ENCODE results near the gene NAA11.

NAA11 gene

DNA sequence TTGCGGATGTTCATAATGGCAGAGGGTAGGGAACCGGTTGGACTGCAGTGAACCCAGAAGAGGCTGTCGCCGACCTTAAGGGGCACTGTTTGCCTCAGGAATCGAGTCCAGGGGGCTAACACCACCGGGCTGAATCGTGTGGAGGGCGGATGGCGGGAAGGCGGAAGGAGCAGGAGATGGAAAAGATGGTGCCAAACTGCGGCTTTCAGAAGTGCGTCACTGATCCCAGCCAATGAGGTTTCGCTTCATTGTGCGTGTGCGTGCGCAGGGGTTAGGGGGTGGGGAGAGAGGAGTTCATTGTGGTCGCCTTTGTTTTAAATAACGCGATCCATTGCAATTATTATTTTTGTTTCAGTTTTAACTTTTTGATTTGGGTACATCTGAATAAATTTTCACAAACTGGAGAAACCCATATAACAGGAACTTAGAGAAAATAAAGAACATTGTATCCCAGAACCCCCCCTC is at the start of gene NAA11:
Gene NAA11, minus strand, starts transcription at position 198 of the 465 bp plus-strand sequence. Its CDS starts 184 bp downstream, at position 14.
- DNase-seq (ENCODE audit: insufficient read length, low spot score) (no peak), FAIRE-seq (no peak)

DNA sequence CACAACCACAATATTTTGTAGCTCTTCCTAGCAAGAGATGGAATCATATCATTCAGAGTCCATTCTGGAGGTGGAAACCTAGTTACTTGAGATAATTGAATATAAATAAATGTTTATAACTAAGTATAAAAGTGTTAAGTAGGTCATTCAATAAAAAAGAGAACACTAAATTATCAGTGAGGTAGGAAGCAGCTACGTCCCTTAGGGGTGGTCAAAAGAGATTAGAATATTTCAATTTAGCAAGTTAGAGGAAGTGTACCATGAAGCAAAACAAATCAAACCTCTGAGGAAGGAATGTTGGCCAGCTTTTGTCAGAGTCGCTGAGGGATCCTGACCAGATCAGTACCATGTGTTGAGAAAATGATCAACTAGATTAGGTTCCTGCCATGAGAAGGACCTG is 44.2 kb upstream of the NAA11 start:
- no peak for DNase-seq (ENCODE audit: insufficient read length, low spot score)
- FAIRE-seq = no peak

DNA sequence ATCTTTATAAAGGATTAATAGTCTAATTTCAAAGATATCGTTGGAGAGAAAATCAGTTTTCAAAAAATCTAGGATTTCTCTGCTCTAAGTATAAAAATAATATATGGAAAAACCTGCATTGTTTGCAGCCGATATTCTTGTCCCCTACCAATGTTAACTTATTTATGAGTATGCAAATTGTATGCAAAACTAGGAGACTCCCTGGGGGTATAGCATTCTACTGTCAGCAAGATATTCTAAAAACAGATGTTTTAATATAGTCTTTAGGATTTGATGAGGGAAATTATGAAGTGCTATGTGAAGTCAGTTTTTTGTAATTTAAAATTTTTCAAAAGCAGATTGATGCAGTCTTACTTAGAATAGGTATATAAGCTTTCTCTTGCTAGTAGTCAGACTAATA is 41.2 kb upstream of the NAA11 start:
- no peak for FAIRE-seq
- DNase-seq (ENCODE audit: insufficient read length, low spot score) = no peak

DNA sequence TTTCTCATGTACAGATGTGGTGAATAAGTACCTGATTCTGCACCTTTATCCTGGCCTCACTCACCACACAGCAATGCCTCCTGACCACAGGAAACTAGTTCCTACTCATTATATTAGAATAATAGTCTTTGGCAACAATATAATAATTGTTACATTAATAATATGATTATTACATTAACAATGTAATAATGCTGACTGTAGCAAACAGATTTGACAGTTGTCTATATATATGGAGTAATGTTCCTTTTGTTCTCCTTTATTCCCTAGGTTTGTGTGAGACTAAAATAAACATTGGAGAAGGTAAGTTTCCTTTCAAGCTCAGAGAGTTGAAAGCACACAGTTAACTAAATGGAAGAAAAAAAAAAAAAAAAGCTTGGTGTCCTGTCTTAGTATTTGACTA is 40.6 kb upstream of the NAA11 start:
- DNase-seq (ENCODE audit: insufficient read length, low spot score) = no peak
- no peak for FAIRE-seq

DNA sequence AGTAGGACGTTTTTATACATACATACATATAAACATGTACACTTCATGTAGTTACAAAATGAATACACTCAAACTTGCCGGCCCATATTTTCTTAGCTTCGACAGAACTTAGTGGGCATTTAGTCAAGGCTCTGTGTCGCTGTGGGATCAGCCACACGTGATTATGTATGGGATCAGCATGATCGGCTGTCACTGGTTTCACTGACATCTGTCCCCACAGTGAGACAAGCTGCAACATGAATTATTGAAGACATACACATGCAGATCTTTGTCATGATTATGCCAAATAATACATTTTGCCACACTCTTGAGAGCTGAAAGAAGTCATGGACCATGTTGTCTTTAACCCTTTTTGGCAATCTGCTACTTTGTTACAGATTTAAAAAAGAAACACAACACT is 38.2 kb upstream of the NAA11 start:
- FAIRE-seq (no peak), DNase-seq (ENCODE audit: insufficient read length, low spot score) (no peak)

DNA sequence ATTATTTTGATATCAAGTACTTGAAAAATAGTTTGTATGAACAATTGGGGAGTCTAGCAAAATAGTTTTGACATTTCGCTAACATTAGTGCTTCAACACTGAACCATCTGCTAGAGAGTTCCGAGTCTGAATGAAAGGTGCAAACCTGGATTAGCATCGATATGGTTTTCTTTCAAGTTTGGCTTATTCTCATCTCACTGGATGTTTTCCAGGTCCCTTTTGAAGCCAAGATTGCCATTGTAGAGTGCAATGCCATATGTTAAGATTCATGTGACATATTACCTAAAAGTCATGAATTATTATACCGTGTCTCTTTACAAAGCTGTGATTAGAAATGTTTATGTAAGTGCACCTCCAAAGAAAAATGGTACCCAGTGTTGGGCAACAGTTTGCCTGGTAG is 36.8 kb upstream of the NAA11 start:
- no peak for DNase-seq (ENCODE audit: insufficient read length, low spot score)
- no peak for FAIRE-seq

DNA sequence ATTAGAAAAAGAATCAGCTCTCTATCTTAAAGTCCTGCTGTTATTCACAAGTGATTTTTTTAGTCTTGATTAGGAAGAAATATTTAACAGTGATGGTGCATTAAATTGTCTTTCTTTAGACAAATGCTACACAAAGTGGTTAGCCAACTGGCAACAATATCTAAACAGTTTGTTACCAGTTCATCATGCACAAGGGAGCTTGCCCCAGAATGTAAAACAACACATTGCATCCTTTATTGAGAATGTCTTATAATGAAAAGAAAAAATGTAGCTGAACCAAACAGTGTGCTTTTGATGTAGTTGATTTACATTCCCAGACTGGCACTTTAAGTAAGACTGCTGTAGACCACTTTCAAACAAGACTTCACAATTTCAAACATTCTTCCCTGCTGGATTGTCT is 34.1 kb upstream of the NAA11 start:
- DNase-seq (ENCODE audit: insufficient read length, low spot score) (no peak), FAIRE-seq (no peak)

DNA sequence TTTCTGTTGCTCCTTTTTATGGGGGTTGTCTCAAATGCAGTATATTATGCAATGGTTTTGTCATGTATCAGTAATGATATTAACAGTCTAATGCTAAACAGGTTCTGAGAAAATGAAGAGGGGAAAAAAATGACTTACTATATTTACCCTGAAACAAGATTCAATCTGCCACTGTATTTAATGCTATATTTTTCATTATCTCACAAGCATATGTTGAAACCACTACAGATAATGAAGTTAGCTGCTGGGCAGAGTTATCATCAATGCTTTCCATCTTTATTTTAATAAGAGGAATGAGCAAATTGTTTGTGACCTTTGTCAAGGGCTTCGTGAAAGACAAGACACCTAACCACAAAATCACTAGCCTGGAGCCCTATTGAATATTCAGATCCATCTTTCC is 32.6 kb upstream of the NAA11 start:
- DNase-seq (ENCODE audit: insufficient read length, low spot score) = no peak
- FAIRE-seq = no peak

DNA sequence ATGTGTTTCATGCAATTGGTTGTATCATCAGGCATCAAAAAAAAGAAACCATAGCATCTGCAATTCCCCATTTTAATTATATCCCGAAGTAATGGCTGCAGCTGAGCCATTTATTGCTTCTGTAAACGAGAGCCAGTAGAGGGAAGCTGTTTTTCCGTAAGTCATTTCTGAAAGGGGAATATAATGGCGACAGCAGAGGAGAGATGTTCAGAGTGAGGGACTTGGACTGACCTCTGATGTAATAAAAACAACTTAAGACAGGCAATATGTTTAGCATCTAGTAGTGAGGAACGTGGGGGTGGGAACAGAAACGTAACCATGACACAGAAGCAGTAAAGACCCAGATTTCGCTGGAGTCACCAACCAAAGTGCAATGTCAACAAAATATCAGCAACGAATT is 31.5 kb upstream of the NAA11 start:
- DNase-seq (ENCODE audit: insufficient read length, low spot score) (no peak), FAIRE-seq (no peak)

DNA sequence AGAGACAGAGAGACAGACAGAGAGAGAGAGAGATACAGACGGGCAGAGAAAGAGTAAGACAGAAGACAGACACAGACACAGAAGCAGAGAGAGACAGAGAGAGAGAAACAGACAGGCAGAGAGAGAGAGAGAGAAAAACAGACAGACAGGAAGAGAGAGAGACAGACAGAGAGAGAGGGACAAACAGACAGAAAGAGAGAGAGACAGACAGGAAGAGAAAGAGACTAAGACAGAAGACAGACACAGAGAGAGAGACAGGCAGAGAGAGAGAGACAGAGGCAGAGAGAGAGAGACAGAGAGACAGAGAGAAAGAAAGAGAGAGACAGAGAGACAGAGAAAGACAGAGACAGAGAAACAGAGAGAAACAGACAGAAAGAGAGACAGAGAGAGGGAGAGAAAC is 27.2 kb upstream of the NAA11 start:
- FAIRE-seq (peak; percentile 83), DNase-seq (ENCODE audit: insufficient read length, low spot score) (no peak)

DNA sequence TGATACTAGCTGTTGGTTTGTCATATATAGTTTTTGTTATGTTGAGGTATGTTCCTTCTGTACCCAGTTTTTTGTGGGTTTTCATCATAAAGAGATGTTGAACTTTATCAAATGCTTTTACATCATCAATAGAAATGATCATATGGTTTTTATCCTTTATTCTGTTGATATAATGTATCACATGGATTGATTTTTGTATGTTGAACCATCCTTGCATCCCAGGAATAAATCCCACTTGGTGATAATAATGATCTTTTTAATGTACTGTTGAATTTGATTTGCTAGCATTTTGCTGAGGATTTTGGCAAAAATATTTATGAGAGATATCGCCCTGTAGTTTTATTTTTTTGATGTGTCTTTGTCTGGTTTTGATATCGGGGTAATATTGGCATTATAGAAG is 22.5 kb upstream of the NAA11 start:
- DNase-seq (ENCODE audit: insufficient read length, low spot score) = no peak
- no peak for FAIRE-seq

DNA sequence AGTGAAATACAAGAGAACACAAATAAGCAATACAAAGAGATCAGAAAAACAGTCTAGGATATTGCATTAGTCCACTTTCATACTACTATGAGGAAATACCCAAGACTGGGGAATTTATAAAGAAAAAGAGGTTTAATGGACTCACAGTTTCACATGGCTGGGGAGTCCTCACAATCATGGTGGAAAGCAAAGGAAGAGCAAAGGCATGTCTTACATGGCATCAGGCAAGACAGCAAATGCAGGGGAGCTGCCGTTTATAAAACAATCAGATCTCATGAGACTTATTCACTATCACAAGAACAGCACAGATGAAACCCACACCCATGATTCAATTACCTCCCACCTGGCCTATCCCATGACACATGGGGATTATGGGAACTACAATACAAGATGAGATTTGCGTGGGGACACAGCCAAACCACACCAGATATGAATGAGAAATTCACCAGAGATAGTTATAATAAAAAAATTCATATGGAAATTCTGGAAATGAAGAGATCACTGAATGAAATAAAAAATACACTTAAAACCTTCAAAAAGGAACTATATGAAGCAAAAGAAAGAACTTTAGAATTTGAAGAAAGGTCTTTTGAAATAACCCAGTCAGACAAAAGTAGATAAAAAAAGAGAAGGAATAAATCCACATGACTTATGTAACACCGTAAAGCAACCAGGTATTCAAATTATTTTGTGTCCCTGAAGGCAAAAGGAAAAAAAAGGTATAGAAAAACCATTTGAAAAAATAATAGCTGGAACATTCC is 16.2 kb upstream of the NAA11 start:
- DNase-seq (ENCODE audit: insufficient read length, low spot score) (no peak), FAIRE-seq (no peak)

DNA sequence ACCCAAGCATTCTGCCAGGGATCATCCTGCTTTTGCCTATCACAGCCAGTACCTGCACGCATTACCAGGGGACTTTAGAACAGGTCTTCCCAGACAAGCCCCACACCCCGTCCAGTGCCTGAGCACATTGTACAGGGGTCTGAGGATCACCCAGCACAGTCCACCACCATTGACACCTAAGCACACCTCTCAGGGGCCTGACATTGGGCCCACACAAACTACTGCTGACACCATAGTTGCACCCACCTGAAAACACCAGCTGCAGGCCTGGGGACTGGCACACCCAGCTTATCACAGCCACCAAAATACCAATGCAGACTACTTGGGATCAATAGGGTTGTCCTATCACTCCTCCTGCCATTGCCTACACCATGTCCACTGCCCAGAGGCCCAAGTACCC is 14.7 kb upstream of the NAA11 start:
- FAIRE-seq = no peak
- no peak for DNase-seq (ENCODE audit: insufficient read length, low spot score)

DNA sequence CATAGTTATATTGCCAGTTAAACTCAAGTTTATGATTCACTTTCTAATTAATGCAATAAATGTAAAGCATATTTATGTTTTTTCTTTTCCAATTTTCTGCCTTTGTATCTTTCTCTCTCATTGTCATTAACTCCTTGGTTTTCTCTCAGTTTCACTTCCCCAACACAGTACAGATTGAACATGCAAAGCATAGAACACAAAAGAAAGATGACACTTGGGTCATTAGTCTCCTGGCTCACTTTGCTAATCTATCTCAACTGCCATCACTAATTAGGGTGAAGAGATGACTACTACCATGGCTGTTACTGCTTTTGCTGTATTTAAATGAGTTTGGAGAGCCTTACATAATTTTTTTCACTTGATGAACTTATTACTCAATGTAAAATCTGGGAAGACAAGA is 12.3 kb upstream of the NAA11 start:
- FAIRE-seq (no peak), DNase-seq (ENCODE audit: insufficient read length, low spot score) (no peak)

DNA sequence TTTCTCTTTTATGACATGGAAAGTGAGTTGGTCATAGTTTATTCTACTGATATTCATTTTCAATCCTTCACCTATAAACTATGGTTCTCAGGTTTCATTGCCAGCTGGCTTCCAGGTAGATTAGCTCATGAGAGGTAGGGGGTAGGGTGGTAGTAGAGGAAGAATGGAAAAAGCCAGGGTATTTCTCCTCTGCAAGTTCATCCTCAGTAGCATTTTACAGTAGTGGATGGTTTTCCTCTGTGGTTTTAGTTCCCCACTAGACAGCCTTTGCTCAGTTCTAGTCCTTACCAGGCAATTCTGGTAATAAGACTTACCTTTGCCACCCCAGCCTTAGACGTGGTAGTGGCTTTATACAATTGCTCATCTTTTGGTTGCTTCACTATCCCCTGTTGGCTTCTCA is 8.9 kb upstream of the NAA11 start:
- FAIRE-seq (no peak), DNase-seq (ENCODE audit: insufficient read length, low spot score) (no peak)

DNA sequence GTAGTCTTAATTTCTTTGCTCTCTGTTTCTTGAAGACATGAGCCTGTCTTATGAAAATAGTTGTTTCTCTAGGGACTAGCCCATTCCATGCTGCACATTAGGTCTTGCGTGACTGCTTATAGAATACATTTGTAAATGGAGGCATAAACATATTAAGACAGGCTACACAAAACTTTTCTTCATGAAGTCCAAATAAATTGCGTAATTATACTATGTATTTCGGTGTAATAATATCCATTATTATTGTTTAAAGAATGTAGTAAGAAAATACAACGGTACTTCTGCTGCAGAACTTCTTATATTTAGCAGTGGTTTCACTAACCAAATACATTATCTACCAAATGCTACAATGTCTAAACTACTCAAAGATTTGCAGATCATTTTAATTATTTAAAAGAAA is 8.5 kb upstream of the NAA11 start:
- DNase-seq (ENCODE audit: insufficient read length, low spot score) (no peak), FAIRE-seq (no peak)

DNA sequence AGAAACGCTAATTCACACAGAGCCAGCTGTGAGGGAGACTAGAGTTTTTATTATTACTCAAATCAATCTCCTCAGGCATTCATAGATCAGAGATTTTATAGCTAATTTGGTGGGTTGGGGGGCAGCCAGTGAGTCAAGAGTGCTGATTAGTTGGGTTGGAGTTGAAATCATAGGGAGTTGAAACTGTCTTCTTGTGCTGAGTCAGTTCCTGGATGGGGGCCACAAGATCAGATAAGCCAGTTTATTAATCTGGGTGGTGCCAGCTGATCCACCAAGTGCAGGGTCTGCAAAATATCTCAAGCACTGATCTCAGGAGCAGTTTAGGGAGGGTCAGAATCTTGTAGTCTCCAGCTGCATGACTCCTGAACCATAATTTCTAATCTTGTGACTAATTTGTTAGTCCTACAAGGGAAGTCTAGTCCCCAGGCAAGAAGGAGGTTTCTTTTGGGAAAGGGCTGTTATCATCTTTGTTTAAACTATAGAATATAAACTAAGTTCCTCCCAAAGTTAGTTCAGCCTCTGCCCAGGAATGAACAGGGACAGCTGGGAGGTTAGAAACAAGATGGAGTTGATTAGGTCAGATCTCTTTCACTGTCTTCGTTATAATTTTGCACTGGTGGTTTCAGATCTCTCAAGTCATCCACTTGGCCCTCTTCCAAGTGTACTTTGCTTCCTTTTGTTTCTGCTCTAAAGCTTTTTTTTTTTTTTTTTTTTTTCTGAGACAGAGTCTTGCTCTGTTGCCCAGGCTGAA is 5.4 kb upstream of the NAA11 start:
- no peak for DNase-seq (ENCODE audit: insufficient read length, low spot score)
- no peak for FAIRE-seq

DNA sequence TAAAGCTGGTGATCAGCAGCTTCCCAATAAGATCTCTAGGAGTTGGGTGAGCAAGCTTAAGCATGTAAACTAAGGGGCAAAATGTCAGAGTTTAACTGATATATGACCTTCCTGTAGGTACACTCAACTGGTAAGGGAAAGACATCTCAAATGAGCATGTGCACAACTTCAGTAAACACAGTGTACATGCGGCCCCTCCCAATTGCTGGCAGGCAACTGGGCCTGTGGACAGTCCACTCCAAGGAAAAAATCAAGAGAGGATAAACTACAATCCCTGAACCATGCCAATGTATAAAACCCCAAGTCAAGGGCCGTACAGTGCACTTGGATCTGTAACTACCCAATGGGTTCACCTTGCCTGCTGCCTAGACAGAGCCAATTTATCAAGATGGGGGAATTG is 4.9 kb upstream of the NAA11 start:
- FAIRE-seq = no peak

DNA sequence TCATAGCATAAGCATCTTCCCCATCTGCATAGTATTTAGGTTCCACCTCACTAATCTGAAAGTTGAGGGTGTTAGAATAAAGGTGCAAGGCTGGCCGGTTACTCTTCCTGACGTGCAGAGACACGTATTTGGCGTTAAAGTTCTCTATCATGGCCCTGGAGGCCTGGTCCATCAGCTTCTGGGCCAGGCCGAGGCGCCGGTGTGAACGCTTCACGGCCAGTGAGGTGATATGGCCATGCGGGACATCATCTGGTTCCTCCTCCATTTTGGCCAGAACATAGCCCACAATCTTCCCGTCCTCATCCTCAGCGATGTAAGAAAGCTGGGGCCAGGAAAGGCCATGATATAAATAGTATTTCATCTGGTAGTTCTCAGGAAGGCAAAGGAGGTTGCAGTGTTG is 425 bp downstream of the NAA11 start:
- no peak for DNase-seq (ENCODE audit: insufficient read length, low spot score)
- FAIRE-seq = no peak

More for the DNA sequence above, 4.9 kb upstream of the NAA11 start:
- DNase-seq (ENCODE audit: insufficient read length, low spot score) = no peak

DNA sequence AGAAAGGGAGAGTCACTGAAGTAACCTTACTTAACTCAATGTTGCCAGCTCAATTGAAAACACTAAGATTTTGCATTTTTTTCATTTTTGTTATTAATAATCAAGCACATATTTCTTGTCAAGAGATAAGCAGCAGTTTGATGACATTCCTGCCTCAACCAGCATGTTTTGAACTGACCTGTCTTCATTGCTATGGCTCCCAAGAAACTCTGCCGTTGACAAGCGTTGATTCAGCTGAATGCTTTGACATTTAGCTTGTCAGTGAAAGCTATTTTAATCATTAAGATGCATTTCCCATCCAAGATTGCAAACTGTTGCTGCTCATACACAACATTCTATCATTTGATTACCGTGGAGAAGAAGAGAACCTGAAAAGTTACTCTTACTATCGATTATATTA is 5.9 kb downstream of the NAA11 start:
- DNase-seq (ENCODE audit: insufficient read length, low spot score) (no peak), FAIRE-seq (no peak)

DNA sequence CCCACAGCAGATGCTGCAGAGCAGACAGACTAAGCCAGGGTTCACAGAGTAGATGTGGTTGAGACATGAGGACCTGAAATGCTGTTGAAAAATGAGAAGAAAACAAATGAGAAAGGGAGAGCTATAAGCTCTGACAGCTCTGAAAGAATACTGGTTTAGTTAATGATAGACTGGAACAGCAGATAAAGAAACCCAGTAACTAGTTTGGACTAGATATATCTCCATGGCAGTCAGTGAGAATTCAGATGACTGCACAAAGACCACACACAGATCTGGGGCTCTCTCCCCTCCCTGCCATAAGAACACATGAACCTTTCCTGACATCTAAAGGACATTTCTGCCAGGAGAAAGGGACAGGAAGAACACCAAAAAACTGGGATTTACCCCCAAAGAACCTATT is 8.2 kb downstream of the NAA11 start:
- FAIRE-seq = no peak
- no peak for DNase-seq (ENCODE audit: insufficient read length, low spot score)

DNA sequence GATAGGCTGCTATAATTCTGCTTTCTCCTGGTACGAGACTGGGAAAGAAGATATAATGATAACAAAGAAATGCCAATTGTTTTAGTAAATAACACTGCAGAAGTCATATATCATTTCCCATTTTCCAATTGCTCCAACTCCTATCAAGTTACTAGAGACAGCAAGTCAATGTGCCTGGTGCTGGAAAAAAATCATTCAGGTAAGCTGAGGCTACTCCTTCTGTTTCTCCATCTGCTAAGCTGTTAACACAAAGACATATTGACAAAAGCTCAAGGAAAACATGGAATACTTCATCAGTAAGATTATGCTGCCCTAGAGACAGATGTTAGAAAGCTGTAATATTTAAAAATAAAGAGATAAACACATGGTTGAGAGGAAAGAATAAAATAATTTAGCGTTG is 10.0 kb downstream of the NAA11 start:
- DNase-seq (ENCODE audit: insufficient read length, low spot score) = no peak
- no peak for FAIRE-seq

All from HTR-8/SVneo (cell line).